RWPE2 (cell line): Measurements from ENCODE around the gene ANP32B.
"Not testable (repeated sequence)": the region's sequence is repeated elsewhere in the genome, so short reads cannot be mapped to it uniquely, and the experiment has no call there.

Source experiments
- ATAC-seq: fragments of 200-7000 bp; cut with Tn5 transposase; 3 replicates; pipeline ENCODE4 v1.9.1; 2021; ENCODE audit warnings: low read depth
- DNase-seq: peaks from one replicate; pipeline ENCODE4 v3.0.0-alpha.2; 2020; ENCODE audit warnings: low spot score
- H3K27ac ChIP-seq: fragments of 450-650 bp; 2 replicates; pipeline ENCODE4 v1.5.1; 2017; ENCODE audit warnings: mild to moderate bottlenecking; ENCODE audit not compliant: poor library complexity, severe bottlenecking
- H3K27me3 ChIP-seq: fragments of 250-450 bp; sonication (Bioruptor Pico); 2 replicates; pipeline ENCODE4 v1.5.1; 2021; ENCODE audit warnings: mild to moderate bottlenecking, moderate library complexity; ENCODE audit not compliant: insufficient read depth, poor library complexity, severe bottlenecking
- H3K36me3 ChIP-seq: fragments of 250-450 bp; sonication (Bioruptor Pico); 2 replicates; pipeline ENCODE4 v1.5.1; 2020; ENCODE audit warnings: low read depth, mild to moderate bottlenecking, moderate library complexity
- H3K4me1 ChIP-seq: fragments of 250-450 bp; sonication (Bioruptor Pico); 2 replicates; pipeline ENCODE4 v1.5.1; 2021; ENCODE audit warnings: mild to moderate bottlenecking, moderate library complexity; ENCODE audit not compliant: insufficient read depth, poor library complexity, severe bottlenecking
- H3K4me3 ChIP-seq: fragments of 250-450 bp; sonication (Bioruptor Pico); 2 replicates; pipeline ENCODE4 v1.5.1; 2021; ENCODE audit warnings: mild to moderate bottlenecking, moderate library complexity; ENCODE audit not compliant: severe bottlenecking
- H3K9me3 ChIP-seq: fragments of 250-450 bp; sonication (Bioruptor Pico); 2 replicates; pipeline ENCODE4 v1.5.1; 2021; ENCODE audit warnings: mild to moderate bottlenecking, moderate library complexity; ENCODE audit not compliant: severe bottlenecking
- CTCF ChIP-seq: fragments of 450-650 bp; IDR thresholded peaks from one replicate; pipeline ENCODE4 v1.5.1; 2017; ENCODE audit warnings: mild to moderate bottlenecking, moderate library complexity; ENCODE audit not compliant: poor library complexity, severe bottlenecking

ANP32B gene

GRCh38 chr9:97958812-97959511, 24.2 kb upstream of the ANP32B start:
- DNase-seq = no peak
- no peak for TF ChIP-seq CTCF
- Histone ChIP-seq H3K27ac (no peak overlapping the region), H3K9me3 (no peaks in the 10 kb centered on the region), H3K4me1 (no peaks in the 10 kb centered on the region), H3K36me3 (no peaks in the 10 kb centered on the region), H3K4me3 (no peak overlapping the region), H3K27me3 (no peaks in the 10 kb centered on the region)
- ATAC-seq = no peak

GRCh38 chr9:97959585-97959984, 23.6 kb upstream of the ANP32B start:
- H3K36me3 ChIP-seq = no peaks in the 10 kb centered on the region
- H3K9me3 ChIP-seq = no peaks in the 10 kb centered on the region
- H3K27ac ChIP-seq = no peak overlapping the region
- no peak for TF ChIP-seq CTCF
- no peak for DNase-seq
- no peaks in the 10 kb centered on the region for H3K4me1 ChIP-seq
- no peak for ATAC-seq
- no peaks in the 10 kb centered on the region for H3K27me3 ChIP-seq
- no peak overlapping the region for H3K4me3 ChIP-seq

GRCh38 chr9:97960678-97961328, 22.3 kb upstream of the ANP32B start:
- not testable (repeated sequence) for H3K9me3 ChIP-seq, H3K27me3 ChIP-seq, H3K4me1 ChIP-seq, H3K4me3 ChIP-seq, H3K36me3 ChIP-seq, ATAC-seq, H3K27ac ChIP-seq, DNase-seq

- TF ChIP-seq CTCF = no peak
- Histone ChIP-seq H3K27me3 (no peaks in the 10 kb centered on the region), H3K27ac (no peak overlapping the region), H3K9me3 (no peaks in the 10 kb centered on the region), H3K4me1 (no peaks in the 10 kb centered on the region), H3K36me3 (no peaks in the 10 kb centered on the region), H3K4me3 (no peak overlapping the region)
- no peak for DNase-seq
- no peak for ATAC-seq
Observed at GRCh38 chr9:97961361-97961760, 21.8 kb upstream of the ANP32B start.

GRCh38 chr9:97962136-97962535, 21.0 kb upstream of the ANP32B start:
- H3K4me3 ChIP-seq = no peak overlapping the region
- ATAC-seq (no peak), DNase-seq (no peak)
- no peaks in the 10 kb centered on the region for H3K4me1 ChIP-seq
- no peaks in the 10 kb centered on the region for H3K36me3 ChIP-seq
- no peaks in the 10 kb centered on the region for H3K9me3 ChIP-seq
- H3K27ac ChIP-seq = no peak overlapping the region
- no peaks in the 10 kb centered on the region for H3K27me3 ChIP-seq
- no peak for TF ChIP-seq CTCF
